ENCODE data around the gene PTPN14.
A peak's percentile ranks its signal among the peaks of the same experiment; 100 is the strongest.

DNA sequence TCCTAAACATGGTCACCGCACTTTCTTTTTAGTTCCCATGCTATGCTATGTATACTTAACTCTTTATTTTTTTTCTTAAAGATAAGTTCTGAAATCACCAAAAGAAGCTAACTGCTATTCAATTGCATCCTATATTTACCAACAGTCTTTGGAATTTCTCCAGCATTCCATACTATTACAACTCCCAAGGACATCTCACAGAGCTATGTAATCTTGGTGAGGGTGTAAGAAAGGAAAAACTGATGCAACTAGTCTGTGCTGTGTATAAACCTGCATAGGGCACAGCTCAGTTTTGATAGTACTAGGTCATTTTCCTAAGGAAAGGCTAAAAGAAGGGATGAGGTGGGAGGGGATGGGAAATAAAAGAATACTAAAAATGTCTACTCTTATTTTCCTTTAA, 78.0 kb downstream of the PTPN14 start:
- TF ChIP-seq, protein P1, sequence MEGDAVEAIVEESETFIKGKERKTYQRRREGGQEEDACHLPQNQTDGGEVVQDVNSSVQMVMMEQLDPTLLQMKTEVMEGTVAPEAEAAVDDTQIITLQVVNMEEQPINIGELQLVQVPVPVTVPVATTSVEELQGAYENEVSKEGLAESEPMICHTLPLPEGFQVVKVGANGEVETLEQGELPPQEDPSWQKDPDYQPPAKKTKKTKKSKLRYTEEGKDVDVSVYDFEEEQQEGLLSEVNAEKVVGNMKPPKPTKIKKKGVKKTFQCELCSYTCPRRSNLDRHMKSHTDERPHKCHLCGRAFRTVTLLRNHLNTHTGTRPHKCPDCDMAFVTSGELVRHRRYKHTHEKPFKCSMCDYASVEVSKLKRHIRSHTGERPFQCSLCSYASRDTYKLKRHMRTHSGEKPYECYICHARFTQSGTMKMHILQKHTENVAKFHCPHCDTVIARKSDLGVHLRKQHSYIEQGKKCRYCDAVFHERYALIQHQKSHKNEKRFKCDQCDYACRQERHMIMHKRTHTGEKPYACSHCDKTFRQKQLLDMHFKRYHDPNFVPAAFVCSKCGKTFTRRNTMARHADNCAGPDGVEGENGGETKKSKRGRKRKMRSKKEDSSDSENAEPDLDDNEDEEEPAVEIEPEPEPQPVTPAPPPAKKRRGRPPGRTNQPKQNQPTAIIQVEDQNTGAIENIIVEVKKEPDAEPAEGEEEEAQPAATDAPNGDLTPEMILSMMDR (conservative IDR thresholded peaks at IDR 0.05; ENCODE audit: low read depth, low read length), result no peak
- no peak for TF ChIP-seq POLR2A (IDR thresholded peaks at IDR 0.05; ENCODE audit: low read depth, low read length)
- TF ChIP-seq MAFK (IDR thresholded peaks at IDR 0.05; ENCODE audit: low read depth, low read length), result no peak
- TF ChIP-seq MXI1 (IDR thresholded peaks at IDR 0.05; ENCODE audit: borderline replicate concordance, low read depth, low read length), result no peak
- TF ChIP-seq CEBPB (IDR thresholded peaks at IDR 0.05; ENCODE audit: low read depth, low read length), result peak; percentile 78; the same call in 1 of the 2 replicates
- TF ChIP-seq RCOR1 (IDR thresholded peaks at IDR 0.05; ENCODE audit: insufficient replicate concordance, low read length), result no peak

All from IMR-90 (cell line).